ENCODE results near the gene ZNRF1.

GRCh38 chr16:75038036-75038858, 39.4 kb downstream of the ZNRF1 start:
- TF ChIP-seq CTCF (IDR thresholded peaks at IDR 0.05) (no peak), POLR2A (IDR thresholded peaks at IDR 0.05) (no peak), EP300 (IDR thresholded peaks at IDR 0.05) (no peak), POLR2AphosphoS5 (IDR thresholded peaks at IDR 0.05) (no peak)
